ENCODE measurements around the gene OSBP2. TPM values are rescaled to one million over a fixed set of nuclear protein-coding genes. Genes with fewer than 3 reads are reported as not detected.

Gene OSBP2, protein sequence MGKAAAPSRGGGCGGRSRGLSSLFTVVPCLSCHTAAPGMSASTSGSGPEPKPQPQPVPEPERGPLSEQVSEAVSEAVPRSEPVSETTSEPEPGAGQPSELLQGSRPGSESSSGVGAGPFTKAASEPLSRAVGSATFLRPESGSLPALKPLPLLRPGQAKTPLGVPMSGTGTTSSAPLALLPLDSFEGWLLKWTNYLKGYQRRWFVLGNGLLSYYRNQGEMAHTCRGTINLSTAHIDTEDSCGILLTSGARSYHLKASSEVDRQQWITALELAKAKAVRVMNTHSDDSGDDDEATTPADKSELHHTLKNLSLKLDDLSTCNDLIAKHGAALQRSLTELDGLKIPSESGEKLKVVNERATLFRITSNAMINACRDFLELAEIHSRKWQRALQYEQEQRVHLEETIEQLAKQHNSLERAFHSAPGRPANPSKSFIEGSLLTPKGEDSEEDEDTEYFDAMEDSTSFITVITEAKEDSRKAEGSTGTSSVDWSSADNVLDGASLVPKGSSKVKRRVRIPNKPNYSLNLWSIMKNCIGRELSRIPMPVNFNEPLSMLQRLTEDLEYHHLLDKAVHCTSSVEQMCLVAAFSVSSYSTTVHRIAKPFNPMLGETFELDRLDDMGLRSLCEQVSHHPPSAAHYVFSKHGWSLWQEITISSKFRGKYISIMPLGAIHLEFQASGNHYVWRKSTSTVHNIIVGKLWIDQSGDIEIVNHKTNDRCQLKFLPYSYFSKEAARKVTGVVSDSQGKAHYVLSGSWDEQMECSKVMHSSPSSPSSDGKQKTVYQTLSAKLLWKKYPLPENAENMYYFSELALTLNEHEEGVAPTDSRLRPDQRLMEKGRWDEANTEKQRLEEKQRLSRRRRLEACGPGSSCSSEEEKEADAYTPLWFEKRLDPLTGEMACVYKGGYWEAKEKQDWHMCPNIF
- 1.7 TPM for polyA plus RNA-seq (2013, experiment 1 of 2)
- polyA plus RNA-seq (2013, experiment 2 of 2): 2.3 TPM

DNA sequence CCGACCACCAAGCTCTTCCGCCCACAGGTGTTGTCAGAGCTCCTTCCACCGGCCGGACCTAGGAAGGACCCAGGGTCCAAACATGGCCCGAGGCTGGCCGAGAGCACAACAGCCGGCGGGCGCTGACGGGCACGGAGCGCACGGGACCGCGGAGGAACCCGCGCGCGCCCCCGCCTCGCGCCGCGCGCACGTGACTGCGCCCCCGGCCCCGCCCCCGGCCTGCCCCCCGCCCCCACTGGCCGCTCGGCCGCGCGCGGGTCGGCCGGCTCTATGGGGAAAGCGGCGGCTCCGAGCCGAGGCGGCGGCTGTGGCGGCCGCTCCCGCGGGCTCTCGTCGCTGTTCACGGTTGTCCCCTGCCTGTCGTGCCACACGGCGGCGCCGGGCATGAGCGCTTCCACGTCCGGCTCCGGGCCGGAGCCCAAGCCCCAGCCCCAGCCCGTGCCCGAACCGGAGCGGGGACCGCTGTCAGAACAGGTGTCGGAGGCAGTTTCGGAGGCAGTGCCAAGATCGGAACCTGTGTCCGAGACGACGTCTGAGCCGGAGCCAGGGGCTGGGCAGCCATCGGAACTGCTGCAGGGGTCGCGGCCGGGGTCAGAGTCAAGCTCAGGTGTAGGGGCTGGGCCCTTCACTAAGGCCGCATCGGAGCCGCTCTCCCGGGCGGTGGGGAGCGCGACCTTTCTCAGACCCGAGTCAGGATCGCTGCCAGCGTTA is at the start of gene OSBP2:
TSS of gene OSBP2 (plus strand) at position 235 of the 711 bp plus-strand sequence. CDS start at position 271, 36 bp downstream.
- Histone ChIP-seq H3K4me1 (ENCODE audit: insufficient read depth, low read length) (peaks cover 3% of the 10 kb centered on the region; the same call in 1 of the 2 replicates), H3K9me3 (ENCODE audit: insufficient read depth, low read depth, low read length) (no peaks in the 10 kb centered on the region), H3K4me3 (ENCODE audit: low read length) (peak within 1 kb of the TSS; percentile 87), H3K27me3 (ENCODE audit: insufficient read depth, low read length) (peaks cover 28% of the 10 kb centered on the region), H3K9ac (ENCODE audit: low read depth, low read length) (peak within 1 kb of the TSS; percentile 82), H3K27ac (ENCODE audit: low read depth, low read length) (peak within 1 kb of the TSS; percentile 49; the same call in 1 of the 2 replicates), H3K36me3 (ENCODE audit: insufficient read depth, low read length) (no peaks in the 10 kb centered on the region)
- 1% methylated on average over 88 of the region's 88 CpGs for WGBS

DNA sequence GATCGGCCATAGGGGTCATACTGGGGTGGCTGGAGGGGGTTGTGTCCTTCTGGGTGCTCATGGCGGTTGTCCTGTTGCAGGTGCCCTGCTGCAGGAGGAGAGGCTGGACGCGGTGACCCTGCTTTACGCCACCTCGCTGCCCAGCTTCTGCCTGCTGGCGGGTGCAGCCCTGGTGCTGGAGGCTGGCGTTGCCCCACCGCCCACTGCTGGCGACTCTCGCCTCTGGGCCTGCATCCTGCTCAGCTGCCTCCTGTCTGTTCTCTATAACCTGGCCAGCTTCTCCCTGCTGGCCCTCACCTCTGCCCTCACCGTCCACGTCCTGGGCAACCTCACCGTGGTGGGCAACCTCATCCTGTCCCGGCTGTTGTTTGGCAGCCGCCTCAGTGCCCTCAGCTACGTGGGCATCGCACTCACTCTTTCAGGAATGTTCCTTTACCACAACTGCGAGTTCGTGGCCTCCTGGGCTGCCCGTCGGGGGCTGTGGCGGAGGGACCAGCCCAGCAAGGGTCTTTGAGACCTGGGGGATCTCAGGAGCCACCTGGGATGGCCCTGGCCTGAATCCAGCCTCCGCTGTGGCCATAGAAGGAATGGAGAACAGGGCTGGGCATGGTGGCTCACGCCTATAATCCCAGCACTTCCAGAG is 48.0 kb upstream of the OSBP2 start:
- 95% methylated on average over 25 of the region's 25 CpGs for WGBS
- H3K36me3 ChIP-seq (ENCODE audit: insufficient read depth, low read length): no peaks in the 10 kb centered on the region
- H3K4me1 ChIP-seq (ENCODE audit: insufficient read depth, low read length): no peaks in the 10 kb centered on the region
- H3K9ac ChIP-seq (ENCODE audit: low read depth, low read length): no peak overlapping the region
- no peaks in the 10 kb centered on the region for H3K9me3 ChIP-seq (ENCODE audit: insufficient read depth, low read depth, low read length)
- no peak overlapping the region for H3K4me3 ChIP-seq (ENCODE audit: low read length)
- no peak overlapping the region for H3K27ac ChIP-seq (ENCODE audit: low read depth, low read length)
- H3K27me3 ChIP-seq (ENCODE audit: insufficient read depth, low read length): no peaks in the 10 kb centered on the region

DNA sequence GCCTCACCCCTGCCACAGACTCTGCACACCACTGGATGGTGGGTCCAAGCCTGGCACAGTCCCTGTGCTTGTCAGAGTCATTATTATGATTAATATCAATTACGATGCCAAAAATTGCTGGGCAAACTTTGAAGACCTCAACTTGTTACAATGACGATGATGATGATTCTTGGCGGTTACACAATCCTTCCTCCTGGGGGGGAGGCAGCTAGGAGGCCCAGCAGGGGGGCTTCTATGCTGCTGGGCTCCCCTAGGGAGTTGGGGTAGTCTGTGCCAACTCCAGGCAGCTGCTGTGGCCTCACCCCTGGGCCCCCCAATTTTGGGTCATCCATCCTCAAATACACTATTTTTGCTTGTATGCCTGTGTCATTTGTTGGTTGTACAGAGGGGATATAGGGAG is 47.1 kb upstream of the OSBP2 start:
- H3K9me3 ChIP-seq (ENCODE audit: insufficient read depth, low read depth, low read length): no peaks in the 10 kb centered on the region
- H3K9ac ChIP-seq (ENCODE audit: low read depth, low read length): no peak overlapping the region
- H3K27ac ChIP-seq (ENCODE audit: low read depth, low read length): no peak overlapping the region
- H3K36me3 ChIP-seq (ENCODE audit: insufficient read depth, low read length): no peaks in the 10 kb centered on the region
- no peaks in the 10 kb centered on the region for H3K27me3 ChIP-seq (ENCODE audit: insufficient read depth, low read length)
- no peaks in the 10 kb centered on the region for H3K4me1 ChIP-seq (ENCODE audit: insufficient read depth, low read length)
- 97% methylated on average over 3 of the region's 3 CpGs for WGBS
- H3K4me3 ChIP-seq (ENCODE audit: low read length): no peak overlapping the region

DNA sequence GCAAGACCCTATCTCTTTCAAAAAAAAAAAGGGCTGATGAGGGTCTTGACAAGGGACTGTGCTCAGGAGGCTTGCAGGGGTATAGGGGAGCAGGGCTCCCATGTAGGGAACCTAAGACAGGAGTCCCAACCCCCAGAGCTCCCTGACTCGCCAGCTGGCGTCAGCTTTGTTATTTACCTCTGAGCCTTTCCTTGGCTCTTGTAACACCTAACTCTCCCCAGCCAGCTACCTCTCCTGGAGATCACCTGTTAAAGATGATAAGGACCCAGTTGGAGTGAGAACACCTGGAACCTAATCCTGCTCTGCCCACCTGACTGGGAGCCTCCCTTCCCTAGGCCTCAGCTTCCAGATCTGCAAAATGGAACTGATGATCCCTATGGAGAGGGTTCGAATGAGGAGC is 45.8 kb upstream of the OSBP2 start:
- Histone ChIP-seq H3K4me3 (ENCODE audit: low read length) (no peak overlapping the region), H3K36me3 (ENCODE audit: insufficient read depth, low read length) (no peaks in the 10 kb centered on the region), H3K4me1 (ENCODE audit: insufficient read depth, low read length) (no peaks in the 10 kb centered on the region), H3K27me3 (ENCODE audit: insufficient read depth, low read length) (no peaks in the 10 kb centered on the region), H3K9me3 (ENCODE audit: insufficient read depth, low read depth, low read length) (no peaks in the 10 kb centered on the region), H3K27ac (ENCODE audit: low read depth, low read length) (no peak overlapping the region), H3K9ac (ENCODE audit: low read depth, low read length) (no peak overlapping the region)
- WGBS: 92% methylated on average over 3 of the region's 3 CpGs

DNA sequence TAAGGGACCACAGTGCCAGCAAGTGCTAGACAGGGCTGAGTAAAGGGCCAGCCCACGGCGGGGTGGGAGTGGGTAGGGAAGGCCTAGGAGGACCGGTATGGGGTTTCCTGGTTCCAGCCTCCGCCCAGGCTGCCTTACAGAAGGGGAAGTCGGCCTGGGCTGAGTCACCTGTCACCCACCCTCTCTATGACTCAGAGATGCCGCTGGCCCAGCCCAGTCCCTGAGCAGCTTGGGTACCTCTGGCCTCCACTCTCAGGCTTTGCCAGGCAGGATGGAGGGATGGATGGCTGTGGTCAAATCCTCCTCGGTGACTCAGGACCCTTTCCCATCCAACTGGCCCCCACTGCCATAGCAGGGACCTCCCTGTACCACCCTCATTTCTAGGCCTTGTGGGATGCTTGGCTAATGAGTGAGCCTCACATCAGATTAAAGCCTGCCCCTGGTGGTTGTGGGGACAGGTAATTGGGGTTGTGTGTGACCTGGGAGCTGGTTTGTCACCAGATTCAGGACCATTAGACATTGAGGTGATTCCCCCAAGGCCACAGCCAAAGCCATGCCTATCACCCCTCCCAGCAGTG is 45.2 kb upstream of the OSBP2 start:
- no peaks in the 10 kb centered on the region for H3K36me3 ChIP-seq (ENCODE audit: insufficient read depth, low read length)
- no peak overlapping the region for H3K4me3 ChIP-seq (ENCODE audit: low read length)
- no peak overlapping the region for H3K27ac ChIP-seq (ENCODE audit: low read depth, low read length)
- no peaks in the 10 kb centered on the region for H3K27me3 ChIP-seq (ENCODE audit: insufficient read depth, low read length)
- H3K9me3 ChIP-seq (ENCODE audit: insufficient read depth, low read depth, low read length): no peaks in the 10 kb centered on the region
- no peak overlapping the region for H3K9ac ChIP-seq (ENCODE audit: low read depth, low read length)
- H3K4me1 ChIP-seq (ENCODE audit: insufficient read depth, low read length): no peaks in the 10 kb centered on the region
- 64% methylated on average over 7 of the region's 7 CpGs for WGBS

DNA sequence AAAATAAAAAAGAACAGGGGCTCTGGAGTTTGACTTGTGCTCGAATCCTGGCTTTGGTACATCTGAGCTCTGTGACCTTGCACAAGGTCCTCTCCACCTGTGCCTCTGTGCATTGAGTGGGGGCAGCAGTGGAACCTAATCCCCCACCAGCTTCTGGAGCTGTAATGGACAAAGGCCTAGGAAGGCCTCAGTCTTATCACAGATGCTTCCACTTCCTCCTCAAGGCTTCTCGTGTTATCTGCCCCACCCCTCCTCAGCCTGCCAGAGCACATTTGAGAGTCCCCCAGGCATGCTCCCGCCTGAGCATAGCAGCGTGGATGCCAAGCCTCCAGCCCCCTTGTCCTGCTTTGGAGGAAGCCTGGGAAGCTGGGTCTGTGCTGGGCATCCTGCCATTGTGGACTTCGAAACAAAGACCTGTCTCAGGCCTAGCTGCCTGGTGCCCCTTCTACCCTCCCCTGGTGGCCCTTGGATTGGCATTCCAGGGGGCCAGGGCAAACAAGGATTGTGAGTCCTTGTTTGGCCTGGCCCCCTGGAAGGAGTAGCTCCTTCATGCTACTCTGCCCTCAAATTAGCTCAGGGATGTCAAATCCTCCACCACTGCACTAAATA is 44.1 kb upstream of the OSBP2 start:
- Histone ChIP-seq H3K4me1 (ENCODE audit: insufficient read depth, low read length) (no peaks in the 10 kb centered on the region), H3K36me3 (ENCODE audit: insufficient read depth, low read length) (no peaks in the 10 kb centered on the region), H3K27me3 (ENCODE audit: insufficient read depth, low read length) (no peaks in the 10 kb centered on the region), H3K9me3 (ENCODE audit: insufficient read depth, low read depth, low read length) (no peaks in the 10 kb centered on the region), H3K27ac (ENCODE audit: low read depth, low read length) (no peak overlapping the region), H3K4me3 (ENCODE audit: low read length) (no peak overlapping the region), H3K9ac (ENCODE audit: low read depth, low read length) (no peak overlapping the region)
- WGBS: 86% methylated on average over 5 of the region's 5 CpGs

DNA sequence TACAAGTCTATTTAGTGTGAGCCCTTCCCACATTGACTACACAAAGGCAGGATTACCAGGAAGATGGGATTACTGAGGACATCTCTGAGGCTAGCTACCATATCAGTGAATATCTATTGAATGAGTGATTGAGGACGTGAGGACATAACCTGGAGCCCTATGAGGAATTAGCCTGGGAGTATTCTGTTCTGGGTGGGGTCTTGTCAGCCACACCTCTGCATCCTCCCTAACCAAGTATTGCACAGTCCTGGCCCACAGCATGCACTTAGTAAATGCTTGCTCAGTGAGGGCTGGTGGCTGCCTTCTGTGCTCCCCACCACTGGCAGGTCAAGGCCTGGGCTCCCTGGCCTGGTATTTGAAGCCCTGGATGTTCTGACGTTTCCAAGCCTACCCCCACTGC is 41.8 kb upstream of the OSBP2 start:
- WGBS: 84% methylated on average over 2 of the region's 2 CpGs
- Histone ChIP-seq H3K27me3 (ENCODE audit: insufficient read depth, low read length) (no peaks in the 10 kb centered on the region), H3K4me3 (ENCODE audit: low read length) (no peak overlapping the region), H3K27ac (ENCODE audit: low read depth, low read length) (no peak overlapping the region), H3K36me3 (ENCODE audit: insufficient read depth, low read length) (no peaks in the 10 kb centered on the region), H3K4me1 (ENCODE audit: insufficient read depth, low read length) (peaks cover 6% of the 10 kb centered on the region; the same call in 1 of the 2 replicates), H3K9ac (ENCODE audit: low read depth, low read length) (no peak overlapping the region), H3K9me3 (ENCODE audit: insufficient read depth, low read depth, low read length) (no peaks in the 10 kb centered on the region)

DNA sequence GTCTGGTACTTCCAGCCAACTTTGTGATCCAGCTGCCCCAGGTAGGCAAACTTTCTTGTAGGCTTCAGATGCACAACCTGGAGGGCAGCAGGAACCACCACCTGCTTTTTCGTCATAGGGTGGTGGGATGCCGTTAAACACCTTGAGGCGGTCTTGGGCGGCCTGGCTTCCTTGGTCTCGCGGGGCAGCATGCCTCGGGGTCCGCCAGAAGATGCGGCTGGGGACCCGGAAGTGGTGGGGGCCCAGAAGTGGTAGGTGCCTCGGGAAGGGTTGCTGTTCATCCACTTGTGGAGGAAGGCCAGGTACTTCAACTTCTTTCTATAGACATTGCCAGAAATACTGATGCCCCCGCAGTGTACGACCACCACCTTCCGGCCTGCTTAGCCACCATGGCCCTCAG is 40.3 kb upstream of the OSBP2 start:
- WGBS: 95% methylated on average over 14 of the region's 14 CpGs

DNA sequence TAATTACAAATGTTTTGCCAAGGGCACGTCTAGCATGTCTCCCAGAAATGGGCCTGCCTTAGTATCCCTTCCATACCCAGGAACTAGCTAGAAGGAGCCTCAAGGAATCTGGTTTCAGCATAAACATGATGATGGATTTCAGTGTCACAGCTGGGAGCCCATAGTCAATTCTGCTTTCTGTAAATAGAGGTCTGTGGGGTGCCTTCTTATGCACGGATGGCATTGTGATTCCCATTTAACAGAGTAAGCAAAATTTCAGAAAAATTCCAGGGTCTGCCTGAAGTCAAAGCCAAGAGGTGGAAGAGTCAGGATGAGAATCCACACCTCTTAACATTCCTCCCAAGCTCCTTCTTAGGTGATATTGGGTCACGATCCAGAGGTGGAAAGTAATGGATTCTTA is 39.1 kb upstream of the OSBP2 start:
- Histone ChIP-seq H3K27me3 (ENCODE audit: insufficient read depth, low read length) (no peaks in the 10 kb centered on the region), H3K9me3 (ENCODE audit: insufficient read depth, low read depth, low read length) (no peaks in the 10 kb centered on the region), H3K9ac (ENCODE audit: low read depth, low read length) (no peak overlapping the region), H3K4me1 (ENCODE audit: insufficient read depth, low read length) (peaks cover 6% of the 10 kb centered on the region; the same call in 1 of the 2 replicates), H3K27ac (ENCODE audit: low read depth, low read length) (peak overlapping the region; percentile 81; the same call in 1 of the 2 replicates), H3K36me3 (ENCODE audit: insufficient read depth, low read length) (no peaks in the 10 kb centered on the region), H3K4me3 (ENCODE audit: low read length) (no peak overlapping the region)
- whole genome bisulfite sequencing: 4% methylated on average over 2 of the region's 3 CpGs

More for the DNA sequence above, 40.3 kb upstream of the OSBP2 start:
- Histone ChIP-seq H3K9me3 (ENCODE audit: insufficient read depth, low read depth, low read length) (no peaks in the 10 kb centered on the region), H3K27ac (ENCODE audit: low read depth, low read length) (no peak overlapping the region), H3K4me3 (ENCODE audit: low read length) (no peak overlapping the region), H3K9ac (ENCODE audit: low read depth, low read length) (no peak overlapping the region), H3K4me1 (ENCODE audit: insufficient read depth, low read length) (peaks cover 6% of the 10 kb centered on the region; the same call in 1 of the 2 replicates), H3K36me3 (ENCODE audit: insufficient read depth, low read length) (no peaks in the 10 kb centered on the region), H3K27me3 (ENCODE audit: insufficient read depth, low read length) (no peaks in the 10 kb centered on the region)

DNA sequence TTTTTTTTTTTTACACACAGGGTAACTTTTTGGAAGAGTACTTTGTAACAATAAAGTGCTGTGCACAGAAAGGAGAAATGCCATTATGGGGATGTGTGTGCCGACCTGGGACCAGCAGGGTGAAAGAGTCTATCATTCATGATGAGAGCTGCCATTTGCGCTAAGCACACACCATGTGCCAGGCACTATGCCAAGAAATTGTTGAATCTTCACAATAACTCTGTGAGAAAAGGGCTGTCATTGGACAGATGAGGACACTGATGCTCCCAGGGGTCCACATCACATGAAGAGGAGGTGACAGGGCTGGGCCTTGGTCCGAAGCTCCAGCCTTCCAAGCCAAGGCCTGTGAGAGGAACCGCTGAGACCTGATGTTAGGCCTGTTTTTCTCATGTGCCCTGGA is 32.6 kb upstream of the OSBP2 start:
- Histone ChIP-seq H3K27me3 (ENCODE audit: insufficient read depth, low read length) (peaks cover 10% of the 10 kb centered on the region; the same call in 1 of the 2 replicates), H3K4me3 (ENCODE audit: low read length) (no peak overlapping the region), H3K9me3 (ENCODE audit: insufficient read depth, low read depth, low read length) (no peaks in the 10 kb centered on the region), H3K4me1 (ENCODE audit: insufficient read depth, low read length) (peaks cover 5% of the 10 kb centered on the region), H3K36me3 (ENCODE audit: insufficient read depth, low read length) (no peaks in the 10 kb centered on the region), H3K27ac (ENCODE audit: low read depth, low read length) (no peak overlapping the region), H3K9ac (ENCODE audit: low read depth, low read length) (no peak overlapping the region)
- 95% methylated on average over 4 of the region's 4 CpGs for WGBS

Measured in HUES64 (cell line).